Measurements from ENCODE around the gene ASTN2. TPM values are rescaled to one million over a fixed set of nuclear protein-coding genes. Genes with fewer than 3 reads are reported as not detected.

ASTN2 gene
- total and polyA plus RNA-seq, 3 donors from 2014 or later, result 55.7 to 157 (median 117) TPM

DNA sequence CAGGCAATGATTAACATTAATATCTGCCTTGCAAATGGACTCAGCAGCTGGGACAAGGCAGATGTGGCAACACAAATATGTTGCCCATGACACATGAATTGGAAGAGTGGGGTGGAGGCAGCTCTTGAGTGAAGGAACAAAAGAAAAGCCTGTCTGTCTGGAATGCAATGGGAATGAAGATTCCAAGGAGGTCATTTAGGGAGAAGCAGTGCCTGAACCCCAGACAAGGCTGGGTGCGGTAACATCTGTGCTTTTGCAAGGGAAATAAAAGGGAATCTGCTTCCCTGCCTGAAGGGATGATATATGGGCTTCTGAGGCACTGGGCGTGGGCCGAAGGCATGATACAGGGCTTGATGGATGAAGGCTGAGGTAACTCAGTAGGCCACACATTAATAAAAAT is 821.9 kb downstream of the ASTN2 start:
- H3K27ac ChIP-seq, result no peak overlapping the region
- 90% methylated on average over 3 of the region's 3 CpGs for WGBS, 2 donors
- no peaks in the 10 kb centered on the region for H3K4me1 ChIP-seq
- no peak overlapping the region for H3K4me3 ChIP-seq
- no peaks in the 10 kb centered on the region for H3K9me3 ChIP-seq
- intact Hi-C loops (cut with DNase I; ENCODE audit: low total_unique reads), result no loop called here
- H3K27me3 ChIP-seq, result no peaks in the 10 kb centered on the region
- no peak for TF ChIP-seq POLR2A (IDR thresholded peaks at IDR 0.05)
- TF ChIP-seq, protein P1, sequence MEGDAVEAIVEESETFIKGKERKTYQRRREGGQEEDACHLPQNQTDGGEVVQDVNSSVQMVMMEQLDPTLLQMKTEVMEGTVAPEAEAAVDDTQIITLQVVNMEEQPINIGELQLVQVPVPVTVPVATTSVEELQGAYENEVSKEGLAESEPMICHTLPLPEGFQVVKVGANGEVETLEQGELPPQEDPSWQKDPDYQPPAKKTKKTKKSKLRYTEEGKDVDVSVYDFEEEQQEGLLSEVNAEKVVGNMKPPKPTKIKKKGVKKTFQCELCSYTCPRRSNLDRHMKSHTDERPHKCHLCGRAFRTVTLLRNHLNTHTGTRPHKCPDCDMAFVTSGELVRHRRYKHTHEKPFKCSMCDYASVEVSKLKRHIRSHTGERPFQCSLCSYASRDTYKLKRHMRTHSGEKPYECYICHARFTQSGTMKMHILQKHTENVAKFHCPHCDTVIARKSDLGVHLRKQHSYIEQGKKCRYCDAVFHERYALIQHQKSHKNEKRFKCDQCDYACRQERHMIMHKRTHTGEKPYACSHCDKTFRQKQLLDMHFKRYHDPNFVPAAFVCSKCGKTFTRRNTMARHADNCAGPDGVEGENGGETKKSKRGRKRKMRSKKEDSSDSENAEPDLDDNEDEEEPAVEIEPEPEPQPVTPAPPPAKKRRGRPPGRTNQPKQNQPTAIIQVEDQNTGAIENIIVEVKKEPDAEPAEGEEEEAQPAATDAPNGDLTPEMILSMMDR (IDR thresholded peaks at IDR 0.05), result no peak
- no peak for DNase-seq
- no peaks in the 10 kb centered on the region for H3K36me3 ChIP-seq (ENCODE audit: low read depth, missing control alignments)

DNA sequence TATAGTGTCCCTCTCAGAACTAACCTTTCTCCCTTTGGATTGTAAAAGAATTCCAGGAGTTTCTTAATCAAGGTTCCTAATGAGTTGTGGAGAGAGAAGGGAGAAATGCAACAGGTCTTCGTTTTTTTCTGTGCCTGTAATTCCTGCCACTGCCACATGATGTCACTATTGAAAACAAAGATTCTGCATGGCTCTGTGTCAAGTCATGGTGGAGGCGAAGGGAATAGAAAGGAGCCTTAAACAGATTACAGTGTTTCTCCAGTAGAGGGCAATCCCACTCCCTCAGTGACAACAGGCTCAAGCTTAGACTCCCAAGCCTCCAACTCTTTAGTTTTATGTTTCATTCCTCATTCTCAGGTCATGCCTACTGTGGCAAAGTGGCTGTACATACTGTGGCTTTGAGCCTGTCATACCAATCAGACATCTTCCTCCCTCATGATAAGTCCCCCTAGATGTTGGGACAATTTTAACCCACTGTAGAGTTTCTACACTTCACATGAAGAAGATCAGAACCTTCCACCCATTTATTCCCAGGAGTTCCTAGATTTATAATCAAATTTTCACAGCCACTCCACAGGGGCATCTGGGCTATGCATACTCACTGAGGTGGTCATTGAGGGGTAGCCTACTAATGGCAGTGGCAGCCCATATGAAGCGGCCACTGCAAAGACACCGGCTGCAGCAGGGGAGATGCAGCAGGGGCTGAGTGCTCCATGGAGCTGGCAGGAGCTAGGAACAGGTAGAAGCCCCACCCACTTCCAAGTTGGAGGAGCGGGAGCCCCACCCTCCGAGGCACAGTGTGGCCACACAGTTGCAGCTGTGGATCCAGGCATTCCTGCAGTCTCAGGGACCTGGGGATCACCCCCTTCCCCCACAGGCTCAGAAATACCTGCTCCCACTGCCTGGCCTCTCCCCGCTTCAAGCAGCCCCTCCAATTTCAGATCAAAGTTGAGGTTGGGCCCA is 825.2 kb downstream of the ASTN2 start:
- peak; percentile 39 for DNase-seq
- Histone ChIP-seq H3K27me3 (no peaks in the 10 kb centered on the region), H3K36me3 (ENCODE audit: low read depth, missing control alignments) (no peaks in the 10 kb centered on the region), H3K4me3 (no peak overlapping the region), H3K9me3 (no peaks in the 10 kb centered on the region), H3K27ac (no peak overlapping the region), H3K4me1 (no peaks in the 10 kb centered on the region)
- TF ChIP-seq POLR2A (IDR thresholded peaks at IDR 0.05), result no peak
- TF ChIP-seq, protein P1 (IDR thresholded peaks at IDR 0.05), result peak; percentile 20 to 59 (median 57)
- intact Hi-C loops (cut with DNase I; ENCODE audit: low total_unique reads), result no loop called here
- 81 to 83% methylated on average over 7 of the region's 7 CpGs for WGBS, 2 donors

DNA sequence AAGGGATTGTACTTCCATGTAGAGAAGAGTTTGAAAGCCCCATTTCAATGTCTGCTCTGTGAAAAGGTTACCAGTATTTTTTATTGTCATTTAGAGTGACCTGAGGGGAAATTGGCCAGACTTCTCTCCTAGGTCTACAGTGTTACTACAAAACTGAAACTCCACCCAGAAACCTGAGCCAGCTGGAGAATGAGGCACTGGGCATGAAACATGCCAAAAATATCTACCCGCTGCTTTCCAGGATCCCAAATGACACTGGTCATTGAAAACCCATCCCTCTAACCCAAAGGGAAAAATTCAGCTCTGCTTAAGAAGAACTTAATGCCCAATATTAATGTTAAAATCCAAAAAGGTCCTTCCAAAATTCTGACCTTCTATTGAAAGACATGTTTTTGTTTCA is 826.9 kb downstream of the ASTN2 start:
- intact Hi-C loops (cut with DNase I; ENCODE audit: low total_unique reads), result no loop called here
- Histone ChIP-seq H3K4me3 (no peak overlapping the region), H3K27ac (no peak overlapping the region), H3K36me3 (ENCODE audit: low read depth, missing control alignments) (no peaks in the 10 kb centered on the region), H3K27me3 (no peaks in the 10 kb centered on the region), H3K4me1 (no peaks in the 10 kb centered on the region), H3K9me3 (no peaks in the 10 kb centered on the region)
- 95 to 100% methylated on average over 1 of the region's 1 CpG for WGBS, 2 donors
- no peak for DNase-seq
- no peak for TF ChIP-seq POLR2A (IDR thresholded peaks at IDR 0.05)
- TF ChIP-seq, protein P1 (IDR thresholded peaks at IDR 0.05), result no peak

DNA sequence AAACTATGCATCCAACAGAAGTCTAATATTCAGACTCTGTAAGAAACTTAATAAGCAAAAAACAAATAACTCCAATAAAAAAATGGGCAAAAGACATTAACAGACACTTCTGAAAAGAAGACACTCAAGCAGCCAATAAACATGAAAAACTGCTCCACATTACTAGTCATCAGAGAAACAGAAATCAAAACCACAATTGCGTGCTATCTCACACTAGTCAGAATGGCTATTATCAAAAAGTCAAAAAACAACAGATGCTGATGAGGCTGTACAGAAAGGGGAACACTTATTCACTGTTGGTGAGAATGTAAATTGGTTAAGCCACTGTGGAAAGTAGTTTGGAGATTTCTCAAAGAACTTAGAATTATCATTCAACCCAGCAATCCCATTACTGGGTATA is 829.0 kb downstream of the ASTN2 start:
- 87 to 100% methylated on average over 1 of the region's 1 CpG for WGBS, 2 donors
- no peaks in the 10 kb centered on the region for H3K4me1 ChIP-seq
- no peaks in the 10 kb centered on the region for H3K27me3 ChIP-seq
- H3K36me3 ChIP-seq (ENCODE audit: low read depth, missing control alignments), result no peaks in the 10 kb centered on the region
- intact Hi-C loops (cut with DNase I; ENCODE audit: low total_unique reads), result no loop called here
- TF ChIP-seq, protein P1 (IDR thresholded peaks at IDR 0.05), result no peak
- no peak for TF ChIP-seq POLR2A (IDR thresholded peaks at IDR 0.05)
- no peak for DNase-seq
- no peak overlapping the region for H3K27ac ChIP-seq
- H3K9me3 ChIP-seq, result no peaks in the 10 kb centered on the region
- no peak overlapping the region for H3K4me3 ChIP-seq

DNA sequence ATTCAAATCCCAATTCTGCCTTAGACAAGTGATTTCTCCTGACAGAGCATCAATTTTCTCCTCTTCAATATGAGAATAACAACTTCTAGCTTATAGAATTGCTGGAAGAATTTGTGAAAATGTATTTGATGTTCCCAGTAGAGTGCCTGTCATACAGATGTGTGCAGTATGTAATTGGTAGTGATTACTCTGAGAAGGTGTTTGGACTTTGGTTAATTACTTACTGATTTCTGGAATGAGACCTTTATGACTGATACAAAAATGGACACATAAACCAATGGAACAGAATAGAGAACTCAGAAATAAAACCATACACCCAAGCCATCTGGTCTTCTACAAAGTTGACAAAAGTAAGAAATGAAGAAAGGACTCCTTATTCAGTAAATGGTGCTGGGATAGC is 829.7 kb downstream of the ASTN2 start:
- Histone ChIP-seq H3K4me3 (no peak overlapping the region), H3K4me1 (no peaks in the 10 kb centered on the region), H3K27ac (no peak overlapping the region), H3K9me3 (no peaks in the 10 kb centered on the region), H3K27me3 (no peaks in the 10 kb centered on the region), H3K36me3 (ENCODE audit: low read depth, missing control alignments) (no peaks in the 10 kb centered on the region)
- TF ChIP-seq POLR2A (IDR thresholded peaks at IDR 0.05), result no peak
- TF ChIP-seq, protein P1 (IDR thresholded peaks at IDR 0.05), result no peak
- intact Hi-C loops (cut with DNase I; ENCODE audit: low total_unique reads), result no loop called here
- DNase-seq, result no peak

Measured in testis (tissue), 3 donors.